HUES6 (cell line): Measurements from ENCODE around the gene PLCD3.

Source experiments
- H3K27ac ChIP-seq: 2 replicates; pipeline ENCODE4 v1.7.0; 2013; ENCODE audit warnings: low read depth, mild to moderate bottlenecking, low read length, inconsistent platforms
- H3K27me3 ChIP-seq: 2 replicates; pipeline ENCODE4 v1.6.1; 2013; ENCODE audit warnings: low read length; ENCODE audit not compliant: control insufficient read depth, insufficient read depth
- H3K36me3 ChIP-seq: 2 replicates; pipeline ENCODE4 v1.6.1; 2013; ENCODE audit warnings: low read length; ENCODE audit not compliant: control insufficient read depth, insufficient read depth
- H3K4me1 ChIP-seq: 2 replicates; pipeline ENCODE4 v1.6.1; 2013; ENCODE audit warnings: low read length; ENCODE audit not compliant: control insufficient read depth, insufficient read depth
- H3K4me3 ChIP-seq: 2 replicates; pipeline ENCODE4 v1.5.1; 2013; ENCODE audit warnings: low read depth, low read length
- H3K9ac ChIP-seq: one replicate; pipeline ENCODE4 v1.6.1; 2013; ENCODE audit warnings: mild to moderate bottlenecking, low read length
- H3K9me3 ChIP-seq: 2 replicates; pipeline ENCODE4 v1.6.1; 2013; ENCODE audit warnings: low read depth, low read length; ENCODE audit not compliant: control insufficient read depth, insufficient read depth

PLCD3 gene

DNA sequence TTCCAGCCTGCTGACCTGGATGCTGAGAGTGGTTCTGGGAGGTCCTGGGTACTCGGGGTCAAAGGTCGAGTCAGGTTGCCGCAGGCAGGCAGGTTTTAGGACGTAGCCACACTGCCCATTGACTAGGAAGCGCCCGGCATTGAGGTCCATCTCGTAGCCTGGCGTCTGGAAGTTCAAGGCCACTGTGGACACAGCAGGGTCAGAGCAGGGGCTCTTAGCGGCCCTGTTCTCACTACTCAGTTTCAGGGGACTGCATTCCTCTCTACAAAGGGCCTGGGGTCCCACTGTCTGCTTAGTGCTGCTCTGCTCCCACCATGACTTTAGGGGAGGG lies 18.9 kb downstream of the PLCD3 start:
- Histone ChIP-seq H3K9ac (no peak overlapping the region), H3K9me3 (no peaks in the 10 kb centered on the region), H3K4me1 (peaks cover 7% of the 10 kb centered on the region; the same call in 1 of the 2 replicates), H3K36me3 (peaks cover 33% of the 10 kb centered on the region), H3K4me3 (no peak overlapping the region), H3K27me3 (no peaks in the 10 kb centered on the region), H3K27ac (no peak overlapping the region)

DNA sequence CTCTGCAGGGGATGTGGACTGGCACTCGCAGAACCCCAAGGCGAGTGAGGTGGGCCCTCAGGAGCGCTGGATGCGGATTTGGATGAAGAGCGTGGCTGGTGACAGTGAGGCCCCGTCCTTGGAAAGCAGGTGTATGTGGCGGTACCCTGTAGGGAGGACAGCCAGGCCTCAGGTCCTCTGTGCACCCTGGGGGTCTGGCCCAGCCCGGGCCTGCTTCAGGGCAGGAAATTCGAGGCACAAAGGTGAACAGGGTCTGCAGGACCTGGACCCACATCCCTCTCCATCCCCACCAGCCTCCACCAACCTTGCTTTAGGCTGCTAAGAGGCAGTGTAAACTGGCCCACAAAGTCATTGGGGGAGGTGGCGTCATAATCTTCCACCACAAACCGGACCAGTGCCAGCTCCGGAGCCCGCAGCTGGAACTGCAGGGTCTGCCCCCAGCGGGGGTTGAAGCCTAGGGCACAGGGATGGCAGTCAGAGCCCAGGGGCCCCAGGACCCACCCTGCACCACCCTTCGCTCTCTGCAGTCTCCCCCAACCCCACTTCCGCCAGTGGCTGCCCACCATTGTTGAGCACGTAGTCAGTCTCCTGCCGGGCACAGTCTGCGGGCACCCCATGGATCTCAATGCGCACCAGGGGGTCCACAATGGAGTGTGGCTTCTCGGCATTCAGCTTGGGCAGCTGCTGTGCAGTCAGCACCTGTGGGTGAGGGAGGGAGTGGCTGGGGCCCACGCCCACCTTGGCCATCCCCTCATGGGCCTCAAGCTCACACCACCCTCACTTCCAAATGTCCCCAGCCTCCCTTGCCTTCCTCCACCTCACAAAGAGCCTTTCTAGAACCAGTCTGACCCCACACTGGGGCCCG lies 19.5 kb downstream of the PLCD3 start:
- Histone ChIP-seq H3K27me3 (no peaks in the 10 kb centered on the region), H3K36me3 (peaks cover 37% of the 10 kb centered on the region), H3K27ac (no peak overlapping the region), H3K9me3 (no peaks in the 10 kb centered on the region), H3K9ac (no peak overlapping the region), H3K4me3 (no peak overlapping the region), H3K4me1 (peaks cover 7% of the 10 kb centered on the region; the same call in 1 of the 2 replicates)

DNA sequence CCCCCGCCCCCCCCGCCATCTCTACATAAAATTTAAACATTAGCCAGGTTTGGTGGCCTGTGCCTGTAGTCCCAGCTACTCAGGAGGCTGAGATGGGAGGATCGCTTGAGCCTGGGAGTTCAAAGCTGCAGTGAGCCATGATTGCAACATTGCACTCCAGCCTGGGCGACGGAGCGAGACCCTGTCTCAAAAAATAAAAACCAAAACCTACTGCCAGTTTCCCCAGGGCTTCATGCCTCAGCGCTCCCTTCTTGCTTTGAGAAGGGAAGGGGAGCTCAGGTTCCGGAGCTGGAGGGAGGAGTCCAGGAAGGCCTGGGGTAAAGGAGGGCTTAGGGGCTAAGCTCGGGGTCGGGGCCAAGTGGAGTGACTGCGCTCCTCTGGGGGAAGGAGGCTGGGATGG lies 20.5 kb downstream of the PLCD3 start:
- Histone ChIP-seq H3K4me3 (no peak overlapping the region), H3K27ac (no peak overlapping the region), H3K4me1 (peaks cover 7% of the 10 kb centered on the region; the same call in 1 of the 2 replicates), H3K36me3 (peaks cover 41% of the 10 kb centered on the region), H3K27me3 (no peaks in the 10 kb centered on the region), H3K9ac (no peak overlapping the region), H3K9me3 (no peaks in the 10 kb centered on the region)

DNA sequence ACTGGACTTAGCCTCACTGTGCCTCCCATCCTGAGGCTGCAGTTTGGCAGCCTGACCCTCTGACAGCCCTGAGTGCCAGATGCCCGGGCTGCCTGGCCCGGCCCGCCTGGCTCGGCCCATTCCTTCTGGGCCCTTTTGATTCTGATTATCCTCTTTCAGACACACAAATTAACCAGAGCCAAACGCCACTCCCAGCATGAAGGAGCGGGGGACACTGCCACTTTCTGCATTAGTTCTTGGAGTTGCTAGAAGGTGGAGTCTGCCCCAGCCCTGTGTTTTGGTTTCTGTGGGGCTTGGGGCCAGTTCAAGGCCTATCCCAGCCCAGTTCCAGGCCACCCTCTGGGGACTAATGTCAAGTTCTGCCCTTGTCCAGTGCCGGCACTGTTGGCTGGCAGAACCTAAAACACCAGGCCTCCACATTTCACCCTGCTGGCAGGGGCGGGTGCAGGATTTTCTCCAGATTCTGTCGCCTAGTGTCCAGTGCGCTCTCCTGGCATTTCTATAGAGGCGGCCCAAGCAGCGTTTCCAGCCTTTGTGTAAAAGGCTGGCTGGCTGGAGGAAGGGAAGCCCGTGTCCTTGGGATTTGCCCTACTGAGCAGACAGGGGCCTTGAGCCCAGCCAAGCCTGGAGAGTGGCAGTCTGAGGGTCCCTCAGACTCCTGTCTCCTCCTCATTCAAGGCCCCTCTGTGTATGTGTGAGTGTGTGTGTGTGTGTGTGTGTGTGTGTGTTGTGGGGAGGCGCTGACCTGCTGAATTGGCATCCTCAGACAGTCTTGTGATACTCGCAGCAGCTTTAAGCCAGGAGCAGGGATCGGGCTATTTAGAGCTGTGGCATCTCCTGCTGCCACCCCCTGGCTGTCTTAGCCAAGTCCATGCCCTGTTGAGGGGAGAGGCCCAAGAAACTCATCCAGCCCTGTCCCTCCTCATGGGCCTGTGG lies 21.4 kb downstream of the PLCD3 start:
- Histone ChIP-seq H3K4me3 (no peak overlapping the region), H3K27me3 (no peaks in the 10 kb centered on the region), H3K9me3 (no peaks in the 10 kb centered on the region), H3K27ac (no peak overlapping the region; the same call in 1 of the 2 replicates), H3K9ac (no peak overlapping the region), H3K4me1 (no peaks in the 10 kb centered on the region; the same call in 1 of the 2 replicates), H3K36me3 (peaks cover 50% of the 10 kb centered on the region)

DNA sequence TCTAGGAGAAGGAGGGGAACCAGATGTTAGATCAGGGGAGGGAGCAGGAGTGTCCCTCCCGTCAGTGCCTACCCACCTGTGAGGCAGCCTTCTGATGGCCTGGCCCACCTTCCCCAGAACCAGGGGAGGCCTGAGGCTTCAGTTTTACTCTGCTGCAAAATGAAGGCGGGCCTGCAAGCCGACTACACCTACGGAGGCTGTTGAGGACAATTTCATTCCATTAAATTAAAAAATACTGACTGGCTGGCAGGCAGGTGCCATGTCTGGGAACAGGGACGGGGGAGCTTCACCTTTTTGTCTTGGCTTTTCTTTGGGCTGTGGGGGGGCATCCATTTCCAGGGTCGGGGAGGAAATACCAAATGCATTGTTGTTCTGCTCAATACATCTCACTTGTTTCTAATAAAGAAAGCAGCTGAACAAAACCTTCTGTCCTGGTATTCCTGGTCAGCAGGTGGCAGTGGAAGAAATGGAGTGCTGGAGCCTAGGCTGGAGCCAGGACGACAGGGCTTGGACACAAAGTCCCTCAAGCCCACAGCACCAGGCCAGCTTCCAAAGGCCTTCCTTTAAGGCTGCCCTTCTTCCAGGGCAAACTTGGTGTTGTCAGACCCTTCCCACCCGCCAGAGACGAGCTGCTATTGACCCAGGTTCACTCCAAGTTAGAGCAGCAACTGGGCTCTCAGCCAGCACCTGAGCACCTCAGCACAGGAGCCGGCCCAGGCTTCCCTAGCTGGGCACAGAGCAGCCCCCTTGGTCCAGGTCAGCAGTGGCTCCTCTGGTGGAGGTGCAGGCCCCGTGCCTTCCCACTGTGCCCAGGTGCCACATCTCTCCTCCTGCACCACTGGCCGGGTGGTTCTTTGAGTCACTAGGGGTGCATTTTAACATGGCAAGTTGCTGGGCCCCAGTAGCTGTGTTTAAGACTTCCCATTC lies 23.5 kb downstream of the PLCD3 start:
- peaks cover 69% of the 10 kb centered on the region for H3K36me3 ChIP-seq

DNA sequence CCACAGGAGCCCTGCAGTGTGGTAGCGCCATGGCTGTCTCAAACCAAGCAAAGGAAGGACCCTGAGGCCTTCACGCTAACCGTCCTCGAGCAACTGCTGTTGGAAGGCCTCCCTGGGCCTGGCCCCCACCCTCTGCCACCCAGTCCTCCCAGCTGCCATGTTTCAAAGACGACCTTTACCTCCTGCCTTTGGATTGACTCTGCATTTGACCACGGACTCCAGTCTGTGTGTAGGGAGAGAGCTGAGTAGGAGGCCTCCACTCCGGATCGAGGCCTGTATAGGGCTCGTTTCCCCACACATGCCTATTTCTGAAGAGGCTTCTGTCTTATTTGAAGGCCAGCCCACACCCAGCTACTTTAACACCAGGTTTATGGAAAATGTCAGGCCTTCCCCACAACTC lies 24.3 kb downstream of the PLCD3 start:
- Histone ChIP-seq H3K27ac (no peak overlapping the region), H3K27me3 (no peaks in the 10 kb centered on the region), H3K4me1 (no peaks in the 10 kb centered on the region), H3K4me3 (no peak overlapping the region), H3K9ac (no peak overlapping the region), H3K9me3 (no peaks in the 10 kb centered on the region), H3K36me3 (peaks cover 73% of the 10 kb centered on the region)

More for the DNA sequence above, 23.5 kb downstream of the PLCD3 start:
- Histone ChIP-seq H3K9ac (no peak overlapping the region), H3K27ac (no peak overlapping the region), H3K9me3 (no peaks in the 10 kb centered on the region), H3K4me3 (no peak overlapping the region), H3K4me1 (no peaks in the 10 kb centered on the region), H3K27me3 (no peaks in the 10 kb centered on the region)

DNA sequence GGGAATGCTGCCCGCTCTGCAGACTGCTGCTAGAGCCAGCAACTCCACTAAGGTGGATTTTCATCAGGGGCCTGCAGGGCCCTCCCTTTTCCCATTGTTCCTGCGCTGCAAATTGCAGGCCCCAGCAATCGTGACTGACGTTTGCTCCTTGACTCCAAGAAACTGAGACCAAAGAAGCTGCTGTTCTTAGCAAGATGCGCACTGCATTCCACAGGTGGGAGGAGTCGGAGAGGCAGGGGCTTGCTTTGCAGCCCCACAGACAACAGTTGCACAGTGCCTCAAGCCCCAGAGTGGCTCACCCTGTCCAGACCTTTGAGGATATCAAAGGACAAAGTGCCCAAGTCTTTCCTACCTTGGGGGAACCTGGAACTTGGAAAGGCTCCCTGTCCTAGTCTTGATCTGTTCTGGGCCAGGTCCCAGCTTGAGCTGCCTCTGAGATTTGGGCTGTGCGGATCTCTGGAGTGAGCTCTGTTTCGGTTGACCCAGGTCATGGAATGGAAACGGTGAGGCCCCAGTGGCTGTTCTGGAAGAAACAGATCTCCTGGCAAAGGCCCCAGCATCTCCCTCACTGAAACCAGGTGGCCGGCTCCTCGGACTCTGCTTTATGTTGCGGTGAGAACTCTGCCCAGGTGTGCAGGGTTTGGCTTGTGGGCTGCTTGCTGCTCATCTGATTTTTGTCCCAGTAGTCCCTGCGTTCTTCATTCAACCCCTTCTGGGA lies 24.9 kb downstream of the PLCD3 start:
- Histone ChIP-seq H3K4me1 (no peaks in the 10 kb centered on the region), H3K36me3 (peaks cover 73% of the 10 kb centered on the region), H3K27ac (no peak overlapping the region), H3K9me3 (no peaks in the 10 kb centered on the region), H3K9ac (no peak overlapping the region), H3K27me3 (no peaks in the 10 kb centered on the region), H3K4me3 (no peak overlapping the region)

DNA sequence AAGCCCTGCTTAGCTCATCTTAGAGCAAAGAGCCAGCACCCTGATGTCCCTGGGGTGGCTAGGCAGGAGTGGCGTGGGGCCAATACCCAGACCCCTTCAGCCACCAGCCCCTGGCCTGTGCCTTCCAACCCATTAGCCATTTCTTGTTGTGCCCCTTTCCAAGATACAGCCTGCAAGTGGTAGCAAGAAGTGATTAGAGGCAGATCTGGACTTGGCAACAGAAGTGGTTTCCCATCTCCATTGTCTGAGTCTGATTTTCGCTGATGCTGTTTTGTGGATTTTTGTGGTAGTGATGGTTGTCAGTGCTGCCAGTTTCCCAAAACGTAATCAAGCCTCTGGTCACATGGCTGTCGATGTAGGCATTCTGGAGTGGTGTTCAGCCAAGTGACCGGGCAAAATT lies 25.7 kb downstream of the PLCD3 start:
- Histone ChIP-seq H3K4me1 (no peaks in the 10 kb centered on the region), H3K36me3 (peaks cover 81% of the 10 kb centered on the region), H3K4me3 (no peak overlapping the region), H3K9ac (no peak overlapping the region), H3K27me3 (no peaks in the 10 kb centered on the region), H3K9me3 (no peaks in the 10 kb centered on the region), H3K27ac (no peak overlapping the region)

DNA sequence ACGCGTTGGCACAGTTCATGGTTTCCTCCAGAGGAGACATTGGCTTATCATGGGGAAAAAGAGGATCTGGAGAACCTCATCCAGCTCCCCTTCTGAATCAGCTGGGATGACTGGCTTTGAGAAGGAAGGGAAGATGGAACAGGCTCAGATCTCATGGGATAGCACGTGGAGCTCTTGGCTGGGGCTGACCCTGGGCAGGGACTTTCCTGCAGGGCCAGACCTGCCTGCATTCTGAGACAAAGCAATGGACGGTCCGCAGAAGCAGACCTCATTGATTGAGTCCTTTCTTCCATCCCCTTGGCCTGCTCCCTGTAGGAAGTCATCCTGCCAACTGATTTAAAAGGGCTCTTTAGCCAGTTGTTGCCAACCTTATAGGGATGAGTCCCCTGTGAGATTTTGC lies 26.2 kb downstream of the PLCD3 start:
- no peak overlapping the region for H3K27ac ChIP-seq
- no peaks in the 10 kb centered on the region for H3K4me1 ChIP-seq
- H3K9me3 ChIP-seq, result no peaks in the 10 kb centered on the region
- H3K9ac ChIP-seq, result no peak overlapping the region
- H3K36me3 ChIP-seq, result peaks cover 83% of the 10 kb centered on the region
- H3K4me3 ChIP-seq, result no peak overlapping the region
- no peaks in the 10 kb centered on the region for H3K27me3 ChIP-seq
